PFSK-1 (cell line): Measurements from ENCODE around the gene PPFIA1.

Experiments
- POLR2AphosphoS5 ChIP-seq: IDR thresholded peaks from 2 replicates; pipeline ENCODE4 v1.6.1; 2012; ENCODE audit warnings: low read depth, mild to moderate bottlenecking, control low read depth, low read length, moderate library complexity
- TAF1 ChIP-seq: IDR thresholded peaks from 2 replicates; pipeline ENCODE4 v1.6.1; 2012; ENCODE audit warnings: low read length, control low read depth, borderline replicate concordance; ENCODE audit not compliant: insufficient read depth

DNA sequence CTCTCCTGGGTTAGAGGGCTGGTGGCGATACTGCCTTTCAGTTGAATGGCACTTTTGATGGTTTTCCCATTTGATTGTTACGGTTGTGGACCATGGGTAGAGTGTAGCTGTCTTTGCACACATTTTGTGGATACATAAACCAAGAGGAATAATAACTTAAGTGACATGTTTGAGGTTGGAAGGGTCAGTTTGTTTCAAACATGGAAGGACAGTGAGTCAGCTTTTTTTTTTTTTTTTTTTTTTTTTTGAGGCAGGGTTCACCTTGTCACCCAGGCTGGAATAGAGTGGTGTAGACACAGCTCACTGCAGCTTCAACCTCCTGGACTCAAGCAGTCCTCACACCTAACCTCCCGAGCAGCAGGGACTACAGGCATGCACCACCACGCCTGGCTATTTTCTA, 41.1 kb downstream of the PPFIA1 start:
- TF ChIP-seq TAF1 (no peak), POLR2AphosphoS5 (no peak)
